GM18520 (cell line): ENCODE data around the gene ATAD3C.
"Not testable (repeated sequence)": the region's sequence is repeated elsewhere in the genome, so short reads cannot be mapped to it uniquely, and the experiment has no call there.

Experiments
- ATAC-seq: cut with Tn5 transposase; IDR thresholded peaks from one replicate; pipeline ENCODE4 v1.9.1; 2021; ENCODE audit not compliant: unreplicated experiment

ATAD3C gene

GRCh38 chr1:1441002-1441888 is 8.2 kb upstream of the ATAD3C start:
- no peak for ATAC-seq

GRCh38 chr1:1442069-1442770 is 7.3 kb upstream of the ATAD3C start:
- ATAC-seq: no peak

- ATAC-seq: not testable (repeated sequence)
These were observed 2.9 kb upstream of the ATAD3C start for GRCh38 chr1:1446631-1447030.

GRCh38 chr1:1450616-1451015 is 1.1 kb downstream of the ATAD3C start:
- ATAC-seq: not testable (repeated sequence)

- ATAC-seq: no peak
These were observed 2.3 kb downstream of the ATAD3C start for GRCh38 chr1:1451696-1452364.

- ATAC-seq: not testable (repeated sequence)
These were observed 2.9 kb downstream of the ATAD3C start for GRCh38 chr1:1452365-1452739.

GRCh38 chr1:1452882-1453281 is 3.4 kb downstream of the ATAD3C start:
- ATAC-seq: no peak

GRCh38 chr1:1454286-1455056 is 5.0 kb downstream of the ATAD3C start:
- not testable (repeated sequence) for ATAC-seq

- ATAC-seq: no peak
These were observed 5.9 kb downstream of the ATAD3C start for GRCh38 chr1:1455366-1455884.

GRCh38 chr1:1455934-1456333 is 6.4 kb downstream of the ATAD3C start:
- ATAC-seq: not testable (repeated sequence)

GRCh38 chr1:1456683-1457255 is 7.3 kb downstream of the ATAD3C start:
- ATAC-seq: not testable (repeated sequence)

- not testable (repeated sequence) for ATAC-seq
These were observed 9.7 kb downstream of the ATAD3C start for GRCh38 chr1:1459156-1459555.

GRCh38 chr1:1459711-1460110 is 10.2 kb downstream of the ATAD3C start:
- not testable (repeated sequence) for ATAC-seq

GRCh38 chr1:1460540-1461130 is 11.1 kb downstream of the ATAD3C start:
- ATAC-seq: no peak

- no peak for ATAC-seq
These were observed 12.3 kb downstream of the ATAD3C start for GRCh38 chr1:1461721-1462317.

- no peak for ATAC-seq
These were observed 13.0 kb downstream of the ATAD3C start for GRCh38 chr1:1462318-1462966.

- ATAC-seq: no peak
These were observed 13.8 kb downstream of the ATAD3C start for GRCh38 chr1:1463312-1463711.

- not testable (repeated sequence) for ATAC-seq
These were observed 18.9 kb downstream of the ATAD3C start for GRCh38 chr1:1468196-1468985.
